Transverse colon (tissue), 4 donors: Measurements from ENCODE around the gene DNMBP. TPM values are rescaled to one million over a fixed set of nuclear protein-coding genes. Genes with fewer than 3 reads are reported as not detected.
"Not testable (repeated sequence)": the region's sequence is repeated elsewhere in the genome, so short reads cannot be mapped to it uniquely, and the experiment has no call there.

Experiments used
- DNase-seq: peaks from one replicate; pipeline ENCODE4 v3.0.0-alpha.2; 2019
- H3K27ac ChIP-seq, 4 donors: fragments of 200-600 bp; sonication (generic); 2 replicates each; pipeline ENCODE4 v1.5.1; 2016 to 2018; ENCODE audit warnings: inconsistent platforms in 4 of 4
- H3K27me3 ChIP-seq: fragments of 200-600 bp; sonication (generic); 2 replicates; pipeline ENCODE4 v1.5.1; 2017; ENCODE audit warnings: inconsistent platforms
- H3K36me3 ChIP-seq, 4 donors: fragments of 200-600 bp; sonication (generic); 2 replicates each; pipeline ENCODE4 v1.5.1; 2017 to 2019; ENCODE audit warnings: inconsistent platforms in 4 of 4
- H3K4me1 ChIP-seq, 4 donors: fragments of 200-600 bp; sonication (generic); 2 replicates each; pipeline ENCODE4 v1.5.1; 2017 to 2020; ENCODE audit warnings: inconsistent platforms in 4 of 4
- H3K4me3 ChIP-seq, 4 donors: fragments of 200-600 bp; sonication (generic); 1 replicate in 1 of 4; 2 replicates in 3 of 4; pipeline versions ENCODE4 v1.5.1 to v1.6.1; 2017 to 2019; ENCODE audit warnings: inconsistent platforms in 4 of 4
- H3K9me3 ChIP-seq, 2 donors: fragments of 200-600 bp; sonication (generic); 2 replicates each; pipeline ENCODE4 v1.5.1; 2017 to 2019; ENCODE audit warnings: inconsistent platforms in 2 of 2
- EP300 ChIP-seq: sonication (generic); formaldehyde crosslinking; IDR thresholded peaks from one replicate; pipeline ENCODE4 v1.6.1; 2017; ENCODE audit warnings: antibody characterized with exemption, low read depth
- POLR2A ChIP-seq: fragments of 450-650 bp; IDR thresholded peaks from one replicate; pipeline ENCODE4 v1.6.1; 2016; ENCODE audit warnings: antibody characterized with exemption, mild to moderate bottlenecking, moderate library complexity
- POLR2AphosphoS5 ChIP-seq, 3 donors: sonication (generic); formaldehyde crosslinking; IDR thresholded peaks; one replicate each; pipeline ENCODE4 v1.6.1; 2016; ENCODE audit warnings: antibody characterized with exemption in 3 of 3
- WGBS, 2 donors: methylation state at CpG; one replicate each; pipeline ENCODE4 v1.1.5; 2018; ENCODE audit warnings: low coverage in 1 of 2; 5-methylcytosine and 5-hydroxymethylcytosine counted together
- in situ Hi-C, 4 donors: fragments of 200-750 bp; cut with MboI; loops; one replicate each; pipeline versions ENCODE4 v1.15.0 to v1.15.1; 2017; ENCODE audit warnings: low sequenced_read_pairs in 3 of 4, low pct_ligation_motif_present in 1 of 4, low pct_unique_long_range_greater_than_20kb in 1 of 4
- intact Hi-C: fragments of 100-400 bp; cut with DNase I; formaldehyde crosslinking; loops from one replicate; pipeline ENCODE4 v1.15.1; 2023; ENCODE audit warnings: low total_unique reads
- total RNA-seq, 4 donors: library from RNA; depleted of rRNA; stranded (reverse); fragments of >200 nt; gene quantifications; one replicate each; pipeline ENCODE4 v1.1.0, GENCODE V29; 2016
- TF ChIP-seq, protein P1 (sequence below), 5 experiments: fragments of 200-600 bp in 3 of 5; fragments of 450-650 bp in 2 of 5; sonication (generic) in 3 of 5; IDR thresholded peaks; 1 replicate in 2 of 5; 2 replicates in 3 of 5; pipeline ENCODE4 v1.5.1; 2016 to 2017; ENCODE audit warnings: antibody characterized with exemption in 5 of 5, inconsistent platforms in 3 of 5, mild to moderate bottlenecking in 2 of 5, moderate library complexity in 1 of 5

DNMBP gene
- total RNA-seq, 4 donors from 2014 or later: 38.5 to 68.5 (median 48.0) TPM

DNA sequence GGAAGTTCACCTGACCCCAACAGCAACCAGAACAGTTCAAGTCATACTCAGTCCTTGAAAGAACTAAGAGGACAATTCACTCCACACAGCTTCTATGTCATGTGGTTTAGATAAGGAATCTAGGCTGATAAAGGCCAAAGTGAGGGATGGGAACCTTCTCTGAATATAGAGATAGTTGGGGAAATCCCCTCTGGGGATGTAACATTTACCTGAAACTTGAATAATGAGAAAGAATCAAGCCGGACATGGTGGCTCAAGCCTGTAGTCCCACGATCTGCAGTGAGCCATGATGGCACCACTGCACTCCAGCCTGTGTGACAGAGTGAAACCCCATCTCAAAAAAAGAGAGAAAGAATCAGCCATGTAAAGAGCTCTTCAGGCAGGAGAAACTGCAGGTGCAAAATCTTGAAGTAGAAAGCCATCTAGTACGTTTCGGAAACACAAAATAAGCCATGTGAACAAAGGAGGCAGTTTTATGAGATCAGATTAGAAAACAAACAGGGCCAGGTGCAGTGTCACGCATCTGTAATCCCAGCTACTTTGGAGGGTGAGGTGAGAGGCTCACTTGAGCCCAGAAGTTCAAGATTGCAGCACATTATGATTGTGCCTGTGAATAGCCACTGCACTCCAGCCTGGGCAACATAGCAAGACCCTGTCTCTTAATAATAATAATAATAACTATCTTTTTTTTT lies 4.5 kb upstream of the DNMBP start:
- DNase-seq: no peak
- intact Hi-C loops: no loop called here
- no peak overlapping the region for H3K27ac ChIP-seq

DNA sequence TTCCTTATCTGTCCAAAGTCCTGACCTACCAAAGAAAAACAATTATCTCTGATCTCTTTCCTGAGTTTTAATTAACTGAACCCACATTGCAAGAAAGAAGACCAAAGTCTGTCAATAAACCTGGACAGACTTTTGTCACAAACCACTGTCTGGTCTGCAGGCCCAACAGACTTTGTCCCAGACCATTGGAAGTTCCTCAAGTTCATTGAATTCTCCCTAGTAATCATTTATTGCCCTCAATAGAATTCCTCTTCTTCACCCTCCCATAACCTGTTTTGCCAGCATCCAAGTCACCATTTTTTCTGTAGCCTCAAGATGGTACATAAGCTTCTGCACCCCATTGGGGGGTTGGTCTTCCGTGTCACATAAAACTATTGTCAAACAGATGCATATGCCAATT lies 3.9 kb upstream of the DNMBP start:
- Histone ChIP-seq H3K36me3 (no peaks in the 10 kb centered on the region), H3K4me1 (peaks cover 0 to 12% (median 8%) of the 10 kb centered on the region in 4 donors), H3K27me3 (no peaks in the 10 kb centered on the region), H3K4me3 (no peak overlapping the region), H3K27ac (no peak overlapping the region), H3K9me3 (no peaks in the 10 kb centered on the region)
- intact Hi-C loops: no loop called here
- in situ Hi-C loops: no loop called here
- DNase-seq: no peak
- WGBS, 2 donors: 77 to 100% methylated on average over 1 of the region's 1 CpG
- no peak for TF ChIP-seq POLR2AphosphoS5 (IDR thresholded peaks at IDR 0.05)
- TF ChIP-seq, protein P1, sequence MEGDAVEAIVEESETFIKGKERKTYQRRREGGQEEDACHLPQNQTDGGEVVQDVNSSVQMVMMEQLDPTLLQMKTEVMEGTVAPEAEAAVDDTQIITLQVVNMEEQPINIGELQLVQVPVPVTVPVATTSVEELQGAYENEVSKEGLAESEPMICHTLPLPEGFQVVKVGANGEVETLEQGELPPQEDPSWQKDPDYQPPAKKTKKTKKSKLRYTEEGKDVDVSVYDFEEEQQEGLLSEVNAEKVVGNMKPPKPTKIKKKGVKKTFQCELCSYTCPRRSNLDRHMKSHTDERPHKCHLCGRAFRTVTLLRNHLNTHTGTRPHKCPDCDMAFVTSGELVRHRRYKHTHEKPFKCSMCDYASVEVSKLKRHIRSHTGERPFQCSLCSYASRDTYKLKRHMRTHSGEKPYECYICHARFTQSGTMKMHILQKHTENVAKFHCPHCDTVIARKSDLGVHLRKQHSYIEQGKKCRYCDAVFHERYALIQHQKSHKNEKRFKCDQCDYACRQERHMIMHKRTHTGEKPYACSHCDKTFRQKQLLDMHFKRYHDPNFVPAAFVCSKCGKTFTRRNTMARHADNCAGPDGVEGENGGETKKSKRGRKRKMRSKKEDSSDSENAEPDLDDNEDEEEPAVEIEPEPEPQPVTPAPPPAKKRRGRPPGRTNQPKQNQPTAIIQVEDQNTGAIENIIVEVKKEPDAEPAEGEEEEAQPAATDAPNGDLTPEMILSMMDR (IDR thresholded peaks at IDR 0.05): no peak
- no peak for TF ChIP-seq EP300
- no peak for TF ChIP-seq POLR2A

More for the DNA sequence above, 4.5 kb upstream of the DNMBP start:
- H3K36me3 ChIP-seq: no peaks in the 10 kb centered on the region
- WGBS, 2 donors: 43 to 53% methylated on average over 5 of the region's 5 CpGs
- in situ Hi-C loops: no loop called here
- H3K27me3 ChIP-seq: no peaks in the 10 kb centered on the region
- H3K4me1 ChIP-seq: peaks cover 0 to 7% (median 3%) of the 10 kb centered on the region in 4 donors
- TF ChIP-seq, protein P1 (IDR thresholded peaks at IDR 0.05): no peak
- TF ChIP-seq POLR2A: no peak
- no peak for TF ChIP-seq POLR2AphosphoS5 (IDR thresholded peaks at IDR 0.05)
- TF ChIP-seq EP300: no peak
- H3K9me3 ChIP-seq: no peaks in the 10 kb centered on the region
- H3K4me3 ChIP-seq: no peak overlapping the region

DNA sequence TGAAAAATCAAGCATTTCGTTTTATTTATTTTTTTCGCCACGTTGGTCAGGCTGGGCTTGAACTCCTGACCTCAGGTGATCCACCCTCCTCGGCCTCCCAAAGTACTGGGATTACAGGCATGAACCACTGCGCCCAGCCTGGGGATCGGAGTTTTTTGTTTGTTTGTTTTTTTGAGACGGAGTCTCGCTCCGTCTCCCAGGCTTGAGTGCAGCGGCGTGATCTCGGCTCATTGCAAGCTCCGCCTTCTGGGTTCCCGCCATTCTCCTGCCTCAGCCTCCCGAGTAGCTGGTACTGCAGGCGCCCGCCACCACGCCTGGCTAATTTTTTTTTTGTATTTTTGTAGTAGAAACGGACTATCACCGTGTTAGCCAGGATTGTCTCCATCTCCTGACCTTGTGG lies 2.2 kb upstream of the DNMBP start:
- H3K36me3 ChIP-seq, DNase-seq, in situ Hi-C loops, H3K27me3 ChIP-seq, H3K27ac ChIP-seq, H3K9me3 ChIP-seq, intact Hi-C loops, H3K4me3 ChIP-seq: not testable (repeated sequence)
- H3K4me1 ChIP-seq: peaks cover 9 to 27% (median 23%) of the 10 kb centered on the region in 4 donors
- WGBS, 2 donors: 91 to 93% methylated on average over 6 to 20 of the region's 20 CpGs

DNA sequence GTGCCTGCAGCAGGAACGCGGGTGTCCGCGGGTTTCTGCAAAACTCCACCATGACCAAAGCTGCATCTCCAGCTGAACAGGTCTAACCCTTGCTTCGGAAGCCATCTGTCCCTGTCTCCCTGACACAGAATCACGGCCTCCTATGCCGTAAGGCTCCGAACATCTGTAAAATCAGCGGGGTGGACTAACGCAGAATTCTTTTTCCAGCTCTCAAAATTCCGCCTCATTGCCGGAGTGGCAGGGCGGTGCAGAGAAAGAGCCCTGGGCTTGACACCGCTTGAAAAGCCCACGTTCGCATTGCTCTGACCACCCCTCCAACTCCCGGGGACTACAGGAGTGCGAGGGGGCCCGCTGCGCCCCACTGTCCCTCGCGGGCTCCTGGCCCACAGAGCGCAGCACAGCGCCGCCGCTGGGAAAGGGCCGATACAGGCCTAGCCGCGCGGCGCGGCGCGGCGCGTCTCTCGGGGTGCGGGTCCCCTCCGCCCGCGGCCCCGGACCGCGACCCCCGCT lies 409 bp downstream of the DNMBP start:
- no peaks in the 10 kb centered on the region for H3K27me3 ChIP-seq
- H3K36me3 ChIP-seq: no peaks in the 10 kb centered on the region
- H3K9me3 ChIP-seq: no peaks in the 10 kb centered on the region
- no peak for TF ChIP-seq EP300
- TF ChIP-seq, protein P1 (IDR thresholded peaks at IDR 0.05): peak in 4 of 5 experiments; percentile 33 to 49 (median 39)
- TF ChIP-seq POLR2A: peak; percentile 24
- peak in 1 of 3 donors; percentile 4 for TF ChIP-seq POLR2AphosphoS5 (IDR thresholded peaks at IDR 0.05)
- in situ Hi-C loops: no loop called here
- WGBS, 2 donors: 1% methylated on average over 35 of the region's 45 CpGs; no CpG with 5 or more reads in 1 of the 2 donors
- intact Hi-C loops: no loop called here
- peak; percentile 70 for DNase-seq
- H3K27ac ChIP-seq: peak overlapping the region; percentile 79 to 85 (median 84)
- H3K4me3 ChIP-seq: peak overlapping the region; percentile 47 to 83 (median 56)
- H3K4me1 ChIP-seq: peaks cover 9 to 45% (median 37%) of the 10 kb centered on the region in 4 donors
